ENCODE results near the gene HLA-DOB.

- TF ChIP-seq POLR2A (IDR thresholded peaks at IDR 0.05), result no peak
- TF ChIP-seq, protein P1, sequence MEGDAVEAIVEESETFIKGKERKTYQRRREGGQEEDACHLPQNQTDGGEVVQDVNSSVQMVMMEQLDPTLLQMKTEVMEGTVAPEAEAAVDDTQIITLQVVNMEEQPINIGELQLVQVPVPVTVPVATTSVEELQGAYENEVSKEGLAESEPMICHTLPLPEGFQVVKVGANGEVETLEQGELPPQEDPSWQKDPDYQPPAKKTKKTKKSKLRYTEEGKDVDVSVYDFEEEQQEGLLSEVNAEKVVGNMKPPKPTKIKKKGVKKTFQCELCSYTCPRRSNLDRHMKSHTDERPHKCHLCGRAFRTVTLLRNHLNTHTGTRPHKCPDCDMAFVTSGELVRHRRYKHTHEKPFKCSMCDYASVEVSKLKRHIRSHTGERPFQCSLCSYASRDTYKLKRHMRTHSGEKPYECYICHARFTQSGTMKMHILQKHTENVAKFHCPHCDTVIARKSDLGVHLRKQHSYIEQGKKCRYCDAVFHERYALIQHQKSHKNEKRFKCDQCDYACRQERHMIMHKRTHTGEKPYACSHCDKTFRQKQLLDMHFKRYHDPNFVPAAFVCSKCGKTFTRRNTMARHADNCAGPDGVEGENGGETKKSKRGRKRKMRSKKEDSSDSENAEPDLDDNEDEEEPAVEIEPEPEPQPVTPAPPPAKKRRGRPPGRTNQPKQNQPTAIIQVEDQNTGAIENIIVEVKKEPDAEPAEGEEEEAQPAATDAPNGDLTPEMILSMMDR (IDR thresholded peaks at IDR 0.05), result no peak
These were observed 806 bp downstream of the HLA-DOB start for GRCh38 chr6:32815996-32816395.
